GM23248 (cell line): ENCODE data around the gene CDH4. TPM values are rescaled to one million over a fixed set of nuclear protein-coding genes. Genes with fewer than 3 reads are reported as not detected.

Experiments used
- DNase-seq: peaks from one replicate; pipeline ENCODE4 v3.0.0-alpha.2; 2015
- H2AFZ ChIP-seq: fragments of 200-600 bp; sonication (generic); 2 replicates; pipeline ENCODE4 v1.6.1; 2016; ENCODE audit warnings: antibody characterized with exemption
- H3F3A ChIP-seq: fragments of 200-600 bp; sonication (generic); 2 replicates; pipeline ENCODE4 v1.6.1; 2016; ENCODE audit warnings: mild to moderate bottlenecking, antibody characterized with exemption, mixed run types; ENCODE audit not compliant: insufficient read depth
- H3K27ac ChIP-seq: fragments of 200-600 bp; sonication (generic); 2 replicates; pipeline ENCODE4 v1.5.1; 2016; ENCODE audit warnings: mild to moderate bottlenecking
- H3K27me3 ChIP-seq: fragments of 200-600 bp; sonication (generic); replicated peaks from 2 replicates; pipeline ENCODE4 v1.6.1; 2016; ENCODE audit warnings: mild to moderate bottlenecking; ENCODE audit not compliant: insufficient read depth
- H3K36me3 ChIP-seq: fragments of 200-600 bp; sonication (generic); 2 replicates; pipeline ENCODE4 v1.6.1; 2016; ENCODE audit warnings: low read depth, mild to moderate bottlenecking
- H3K4me1 ChIP-seq: fragments of 200-600 bp; sonication (generic); 2 replicates; pipeline ENCODE4 v1.6.1; 2016; ENCODE audit warnings: mild to moderate bottlenecking; ENCODE audit not compliant: insufficient read depth
- H3K4me2 ChIP-seq: fragments of 200-600 bp; sonication (generic); one replicate; pipeline ENCODE4 v1.6.1; 2016; ENCODE audit warnings: mild to moderate bottlenecking; ENCODE audit not compliant: unreplicated experiment
- H3K4me3 ChIP-seq: fragments of 200-600 bp; sonication (generic); 2 replicates; pipeline ENCODE4 v1.5.1; 2016; ENCODE audit warnings: mild to moderate bottlenecking
- H3K79me2 ChIP-seq: fragments of 200-600 bp; sonication (generic); 2 replicates; pipeline ENCODE4 v1.6.1; 2016; ENCODE audit warnings: mild to moderate bottlenecking; ENCODE audit not compliant: insufficient read depth
- H3K9ac ChIP-seq: fragments of 200-600 bp; sonication (generic); 2 replicates; pipeline ENCODE4 v1.6.1; 2016; ENCODE audit warnings: mild to moderate bottlenecking
- H3K9me2 ChIP-seq: fragments of 200-600 bp; sonication (generic); 2 replicates; pipeline ENCODE4 v1.6.1; 2016; ENCODE audit warnings: mixed run types, mild to moderate bottlenecking, moderate library complexity; ENCODE audit not compliant: insufficient read depth
- H3K9me3 ChIP-seq: fragments of 200-600 bp; sonication (generic); one replicate; pipeline ENCODE4 v1.6.1; 2017; ENCODE audit warnings: low read depth
- H4K20me1 ChIP-seq: fragments of 200-600 bp; sonication (generic); 2 replicates; pipeline ENCODE4 v1.6.0; 2016; ENCODE audit not compliant: insufficient read depth
- EZH2 ChIP-seq: fragments of 200-600 bp; sonication (generic); IDR thresholded peaks from 2 replicates; pipeline ENCODE4 v1.6.1; 2018; ENCODE audit warnings: antibody characterized with exemption, mild to moderate bottlenecking; ENCODE audit not compliant: insufficient read depth, poor library complexity, severe bottlenecking
- EZH2phosphoT487 ChIP-seq: fragments of 200-600 bp; sonication (generic); IDR thresholded peaks from 2 replicates; pipeline ENCODE4 v1.6.1; 2018; ENCODE audit warnings: antibody characterized with exemption, moderate library complexity, mild to moderate bottlenecking, low read depth; ENCODE audit not compliant: insufficient read depth
- WGBS, 2 experiments: methylation state at CpG; one replicate each; pipeline ENCODE4 v1.1.6; 2015 to 2017; ENCODE audit warnings: low lambda C conversion rate in 2 of 2, low coverage in 1 of 2; ENCODE audit errors: missing lambda C conversion rate in 2 of 2; 5-methylcytosine and 5-hydroxymethylcytosine counted together
- in situ Hi-C: fragments of 300-500 bp; cut with MboI; formaldehyde crosslinking; loops from 2 replicates; pipeline ENCODE4 v1.15.0; 2020
- polyA plus RNA-seq: library from polyadenylated mRNA; unstranded; fragments of >200 nt; fragmentation: Nextera tagmentation; extraction: Ambion mirVana; gene quantifications from 2 replicates; pipeline ENCODE4 v1.2.1, GENCODE V29; 2016
- total RNA-seq: library from RNA; depleted of rRNA; stranded (reverse); fragments of >200 nt; shearing (Covaris generic); gene quantifications from 2 replicates; pipeline ENCODE4 v1.2.3, GENCODE V29; 2014

CDH4 gene
- total and polyA plus RNA-seq, 2 experiments from 2014 or later = 1.1 to 3.9 TPM

DNA sequence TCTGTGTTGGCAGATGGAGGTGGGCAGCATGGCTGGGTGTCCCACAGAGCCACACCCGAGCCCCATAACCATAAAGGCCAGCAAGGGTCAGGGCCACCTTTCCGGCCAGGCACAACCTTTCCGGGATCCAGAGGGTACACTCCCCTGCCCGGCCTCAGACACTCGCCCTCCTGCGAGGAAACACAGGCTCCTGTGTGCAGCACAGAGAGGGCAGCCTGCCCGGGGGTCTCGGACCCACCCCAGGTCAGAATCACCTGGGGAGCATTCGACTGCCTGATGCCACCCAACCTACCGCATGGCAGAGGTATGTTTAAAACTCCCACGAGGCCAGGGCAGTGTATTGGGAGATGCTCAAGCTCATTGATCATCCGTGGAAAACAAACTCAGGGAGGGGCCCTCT, 553.3 kb downstream of the CDH4 start:
- peaks cover 42% of the 10 kb centered on the region for H3K27me3 ChIP-seq
- no peaks in the 10 kb centered on the region for H3F3A ChIP-seq
- no peaks in the 10 kb centered on the region for H3K36me3 ChIP-seq
- H2AFZ ChIP-seq = no peak overlapping the region
- no peaks in the 10 kb centered on the region for H3K79me2 ChIP-seq
- no peak overlapping the region for H3K9ac ChIP-seq
- H3K9me2 ChIP-seq = no peaks in the 10 kb centered on the region
- DNase-seq = no peak
- WGBS, 2 experiments = 34 to 38% methylated on average over 12 of the region's 12 CpGs
- H3K27ac ChIP-seq = no peak overlapping the region
- in situ Hi-C loops = no loop called here
- H3K4me3 ChIP-seq = no peak overlapping the region
- H3K4me1 ChIP-seq = no peaks in the 10 kb centered on the region
- H4K20me1 ChIP-seq = no peaks in the 10 kb centered on the region
- H3K4me2 ChIP-seq = no peak overlapping the region
- no peaks in the 10 kb centered on the region for H3K9me3 ChIP-seq
- TF ChIP-seq EZH2phosphoT487 (no peak), EZH2 (no peak)

DNA sequence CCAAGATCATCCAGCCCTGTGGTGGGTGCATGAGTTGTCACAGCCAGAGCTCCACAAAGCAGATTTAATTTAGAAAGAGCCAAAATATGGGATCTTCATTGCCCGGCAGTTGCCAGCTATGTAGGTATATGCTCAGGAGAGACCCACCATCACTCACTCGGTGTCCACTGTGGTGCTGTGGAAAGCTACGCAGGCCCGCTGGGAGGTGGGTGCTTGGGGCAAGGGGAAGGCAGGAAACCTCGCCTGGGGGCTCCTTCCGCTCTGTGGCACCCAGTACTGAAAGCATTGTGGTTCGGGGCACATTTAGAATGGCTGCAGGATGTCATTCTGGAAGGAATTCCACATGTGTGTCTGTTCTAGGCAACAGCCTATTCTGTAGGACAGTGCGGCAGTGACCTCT, 553.7 kb downstream of the CDH4 start:
- Histone ChIP-seq H3K27me3 (peaks cover 42% of the 10 kb centered on the region), H3K9me3 (no peaks in the 10 kb centered on the region), H3K4me2 (no peak overlapping the region), H3K27ac (no peak overlapping the region), H2AFZ (no peak overlapping the region), H3K79me2 (no peaks in the 10 kb centered on the region), H3K9me2 (no peaks in the 10 kb centered on the region), H3K36me3 (no peaks in the 10 kb centered on the region), H3K4me1 (no peaks in the 10 kb centered on the region), H4K20me1 (no peaks in the 10 kb centered on the region), H3F3A (no peaks in the 10 kb centered on the region), H3K4me3 (no peak overlapping the region), H3K9ac (no peak overlapping the region)
- in situ Hi-C loops = no loop called here
- TF ChIP-seq EZH2 (no peak), EZH2phosphoT487 (no peak)
- WGBS, 2 experiments = 38 to 50% methylated on average over 7 to 8 of the region's 8 CpGs
- DNase-seq = no peak

GRCh38 chr20:61806314-61806713, 554.3 kb downstream of the CDH4 start:
- Histone ChIP-seq H3K9me3 (no peaks in the 10 kb centered on the region), H3K27ac (no peak overlapping the region), H3K4me3 (no peak overlapping the region), H3K36me3 (no peaks in the 10 kb centered on the region), H3K9me2 (no peaks in the 10 kb centered on the region), H3K79me2 (no peaks in the 10 kb centered on the region), H3K27me3 (peaks cover 42% of the 10 kb centered on the region), H2AFZ (no peak overlapping the region), H3K4me2 (no peak overlapping the region), H3K4me1 (no peaks in the 10 kb centered on the region), H4K20me1 (no peaks in the 10 kb centered on the region), H3K9ac (no peak overlapping the region), H3F3A (no peaks in the 10 kb centered on the region)
- TF ChIP-seq EZH2phosphoT487 (no peak), EZH2 (no peak)
- no peak for DNase-seq
- 39 to 40% methylated on average over 16 of the region's 16 CpGs for whole genome bisulfite sequencing, 2 experiments
- in situ Hi-C loops = no loop called here

DNA sequence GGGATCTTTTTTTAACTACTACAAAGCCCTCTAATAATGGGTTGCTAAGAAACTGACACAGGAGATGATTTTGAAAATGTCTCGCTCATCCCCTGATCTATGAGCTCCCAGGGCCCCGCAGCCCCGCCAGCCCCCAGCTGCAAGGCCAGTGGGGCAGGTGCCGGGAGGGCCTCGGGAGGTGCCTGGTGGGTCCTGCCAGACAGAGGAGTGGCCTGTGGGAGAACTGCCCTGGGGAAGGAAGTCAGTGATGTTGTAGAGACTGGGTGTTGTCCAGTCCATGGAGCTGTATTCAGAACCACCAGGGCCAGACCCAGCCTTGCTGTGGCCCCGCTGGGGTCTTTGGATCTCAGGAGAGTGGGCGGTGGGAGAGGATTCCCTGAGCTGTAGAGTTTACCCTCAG, 554.9 kb downstream of the CDH4 start:
- H3K27ac ChIP-seq = no peak overlapping the region
- WGBS, 2 experiments = 43 to 57% methylated on average over 7 of the region's 7 CpGs
- no peaks in the 10 kb centered on the region for H4K20me1 ChIP-seq
- no peak overlapping the region for H3K9ac ChIP-seq
- no peaks in the 10 kb centered on the region for H3K9me2 ChIP-seq
- H3K4me1 ChIP-seq = no peaks in the 10 kb centered on the region
- DNase-seq = no peak
- no peaks in the 10 kb centered on the region for H3F3A ChIP-seq
- no peak for TF ChIP-seq EZH2phosphoT487
- TF ChIP-seq EZH2 = no peak
- no peaks in the 10 kb centered on the region for H3K36me3 ChIP-seq
- H3K9me3 ChIP-seq = no peaks in the 10 kb centered on the region
- no peak overlapping the region for H2AFZ ChIP-seq
- no peak overlapping the region for H3K4me3 ChIP-seq
- H3K79me2 ChIP-seq = no peaks in the 10 kb centered on the region
- in situ Hi-C loops = no loop called here
- peaks cover 42% of the 10 kb centered on the region for H3K27me3 ChIP-seq
- no peak overlapping the region for H3K4me2 ChIP-seq
